ENCODE data around the gene SEMA6D. TPM values are rescaled to one million over a fixed set of nuclear protein-coding genes. Genes with fewer than 3 reads are reported as not detected.
A peak's percentile ranks its signal among the peaks of the same experiment; 100 is the strongest.

The SEMA6D gene
- polyA plus RNA-seq, 4 donors: 29.5 to 47.7 (median 40.1) TPM

- DNase-seq (ENCODE audit: low read depth in 4 of 4, low spot score in 3 of 4): no peak
These were observed 100.8 kb downstream of the SEMA6D start for GRCh38 chr15:47817969-47818548.

DNA sequence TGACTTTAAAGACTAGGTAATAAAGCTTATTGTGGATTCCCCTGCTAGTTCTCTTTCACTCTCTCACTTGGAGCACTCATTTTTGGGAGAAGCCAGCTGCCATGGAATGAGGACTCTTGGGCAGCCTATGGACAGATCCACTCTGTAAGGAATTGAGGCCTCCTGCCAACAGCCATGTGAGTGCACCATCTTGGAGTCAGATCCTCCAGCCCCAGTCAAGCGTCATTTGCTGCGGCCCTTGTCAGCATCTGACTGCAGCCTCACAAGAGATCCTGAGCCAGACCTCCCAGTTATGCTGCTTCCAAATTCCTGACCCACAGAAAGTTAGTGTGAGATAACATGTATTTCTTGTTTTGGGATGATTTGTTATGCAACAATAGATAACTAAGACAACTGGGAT, 101.9 kb downstream of the SEMA6D start:
- DNase-seq (ENCODE audit: low read depth in 4 of 4, low spot score in 3 of 4): no peak

DNA sequence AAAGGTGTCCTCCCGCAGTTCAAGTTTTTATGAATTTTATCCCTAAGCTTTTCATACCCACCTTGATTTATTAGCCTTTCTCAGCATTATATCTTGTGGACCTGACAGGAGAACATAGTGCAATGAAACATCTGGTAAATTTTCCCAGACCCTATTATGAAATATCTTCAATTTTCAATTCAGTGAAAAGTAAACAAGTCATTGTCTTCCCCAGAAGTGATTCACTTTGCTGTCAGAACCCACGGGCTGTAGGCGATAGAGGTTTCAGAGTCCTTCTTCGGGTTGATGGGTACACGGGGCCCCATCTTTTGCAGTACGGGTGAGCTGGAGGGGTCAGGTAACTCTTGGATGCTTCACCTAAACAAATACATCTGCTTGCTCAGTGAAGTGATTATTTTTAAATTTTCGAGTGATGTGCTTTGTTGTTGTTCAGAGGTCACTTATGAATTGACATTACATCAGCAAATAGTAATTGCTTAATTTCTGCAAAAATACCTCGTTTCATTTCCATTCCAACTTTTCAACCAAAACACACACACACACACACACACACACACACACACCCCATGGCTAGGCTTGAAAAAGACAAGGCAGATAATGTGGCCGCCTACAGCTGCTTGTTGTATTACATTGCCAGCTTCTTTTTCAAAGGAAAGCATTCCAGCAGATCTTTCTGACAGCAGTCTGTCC, 102.9 kb downstream of the SEMA6D start:
- no peak for DNase-seq (ENCODE audit: low read depth in 4 of 4, low spot score in 3 of 4)

DNA sequence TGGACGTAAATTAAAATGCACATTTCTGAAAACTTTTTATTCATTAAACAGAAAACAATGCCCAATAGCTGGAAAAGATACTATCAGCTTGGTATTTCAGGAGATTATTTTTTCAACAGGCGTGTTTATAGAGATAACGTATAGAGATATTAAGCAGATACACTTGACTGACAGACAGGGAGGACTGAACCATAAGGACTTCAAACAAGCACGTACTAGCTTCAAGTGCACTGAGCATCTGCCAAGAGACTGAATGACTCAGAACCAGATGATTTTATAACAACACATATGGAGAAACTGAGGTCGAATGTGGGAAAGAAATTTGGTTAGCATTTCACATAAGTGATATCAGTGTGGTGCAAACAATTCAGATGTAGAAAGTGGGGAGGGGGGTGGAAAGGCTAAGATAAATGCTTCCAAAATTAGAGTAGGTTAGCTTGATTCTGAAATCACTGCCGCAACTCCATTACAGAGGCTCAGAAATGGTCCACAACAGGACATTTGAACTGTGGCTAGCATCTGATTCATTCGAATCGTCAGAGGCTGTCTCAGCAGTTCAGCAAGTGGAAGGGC, 103.5 kb downstream of the SEMA6D start:
- DNase-seq (ENCODE audit: low read depth in 4 of 4, low spot score in 3 of 4): no peak

- peak in 2 of 4 donors; percentile 16 to 37 for DNase-seq (ENCODE audit: low read depth in 4 of 4, low spot score in 3 of 4)
These were observed 104.7 kb downstream of the SEMA6D start for GRCh38 chr15:47822048-47822447.

All from left renal pelvis (tissue), 4 donors.